Measurements from ENCODE around the gene SKIDA1.
A peak's percentile ranks its signal among the peaks of the same experiment; 100 is the strongest.
"Not testable (repeated sequence)": the region's sequence is repeated elsewhere in the genome, so short reads cannot be mapped to it uniquely, and the experiment has no call there.

The SKIDA1 gene

GRCh38 chr10:21525367-21526187 lies at the start of gene SKIDA1:
TSS of gene SKIDA1 (minus strand) at chr10:21525682. CDS start at chr10:21517822, 7,860 bp downstream.
- peak; percentile 92 for DNase-seq (ENCODE audit: low read depth, low spot score)

DNA sequence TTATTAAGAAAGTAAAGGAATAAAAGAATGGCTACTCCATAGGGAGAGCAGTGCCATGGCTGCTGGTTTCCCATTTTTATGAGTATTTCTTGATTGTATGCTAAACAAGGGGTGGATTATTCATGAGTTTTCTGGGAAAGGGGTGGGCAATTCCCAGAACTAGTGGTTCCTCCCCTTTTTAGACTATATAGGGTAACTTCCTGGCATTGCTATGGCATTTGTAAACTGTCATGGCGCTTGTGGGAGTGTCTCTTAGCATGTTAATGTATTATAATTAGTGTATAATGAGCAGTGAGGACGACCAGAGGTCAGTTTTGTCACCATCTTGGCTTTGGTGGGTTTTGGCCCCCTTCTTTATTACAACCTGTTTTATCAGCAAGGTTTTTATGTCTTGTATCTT lies 49.0 kb upstream of the SKIDA1 start:
- peak; percentile 16 for DNase-seq (ENCODE audit: low read depth, low spot score)

GRCh38 chr10:21572578-21572977 lies 47.1 kb upstream of the SKIDA1 start:
- DNase-seq (ENCODE audit: low read depth, low spot score), result peak; percentile 11

- DNase-seq (ENCODE audit: low read depth, low spot score), result no peak
Observed at GRCh38 chr10:21570761-21571521, 45.5 kb upstream of the SKIDA1 start.

- DNase-seq (ENCODE audit: low read depth, low spot score), result not testable (repeated sequence)
Observed at GRCh38 chr10:21558984-21559383, 33.5 kb upstream of the SKIDA1 start.

GRCh38 chr10:21556527-21556926 lies 31.0 kb upstream of the SKIDA1 start:
- DNase-seq (ENCODE audit: low read depth, low spot score), result no peak

- no peak for DNase-seq (ENCODE audit: low read depth, low spot score)
Observed at GRCh38 chr10:21552638-21553037, 27.2 kb upstream of the SKIDA1 start.

DNA sequence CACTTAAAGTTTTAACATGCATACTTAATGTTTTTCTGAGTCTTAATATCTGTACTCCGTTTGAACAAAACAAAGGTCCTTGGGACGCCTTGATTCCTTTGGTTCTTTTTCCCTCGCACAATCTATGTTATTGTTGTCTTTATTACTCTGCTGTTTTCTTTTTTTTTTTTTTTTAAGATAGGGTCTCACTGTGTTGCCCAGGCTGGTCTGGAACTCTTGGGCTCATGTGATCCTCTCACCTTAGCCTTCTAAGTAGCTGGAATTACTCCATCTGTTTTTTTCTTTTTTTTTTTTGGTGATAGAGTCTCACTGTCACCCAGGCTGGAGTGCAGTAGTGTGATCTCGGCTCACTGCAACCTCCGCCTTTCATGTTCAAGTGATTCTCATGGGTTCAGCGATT lies 21.8 kb upstream of the SKIDA1 start:
- DNase-seq (ENCODE audit: low read depth, low spot score), result no peak

- DNase-seq (ENCODE audit: low read depth, low spot score), result not testable (repeated sequence)
Observed at GRCh38 chr10:21540701-21541100, 15.2 kb upstream of the SKIDA1 start.

GRCh38 chr10:21536874-21537273 lies 11.4 kb upstream of the SKIDA1 start:
- no peak for DNase-seq (ENCODE audit: low read depth, low spot score)

DNA sequence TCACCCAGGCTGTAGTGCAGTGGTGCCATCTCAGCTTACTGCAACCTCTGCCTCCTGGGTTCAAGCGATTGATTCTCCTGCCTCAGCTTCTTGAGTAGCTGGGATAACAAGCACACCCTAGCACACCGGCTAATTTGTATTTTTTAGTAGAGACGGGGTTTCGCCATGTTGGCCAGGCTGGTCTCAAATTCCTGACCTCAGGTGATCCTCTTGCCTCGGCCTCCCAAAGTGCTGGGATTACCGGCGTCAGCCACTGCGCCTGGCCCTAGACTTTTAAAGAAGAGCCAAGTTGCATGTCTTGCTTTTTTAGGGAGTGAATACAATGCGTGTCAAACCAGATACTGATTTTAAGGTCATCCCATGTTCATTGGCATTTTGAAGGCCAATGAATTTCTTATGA lies 10.5 kb upstream of the SKIDA1 start:
- not testable (repeated sequence) for DNase-seq (ENCODE audit: low read depth, low spot score)

DNA sequence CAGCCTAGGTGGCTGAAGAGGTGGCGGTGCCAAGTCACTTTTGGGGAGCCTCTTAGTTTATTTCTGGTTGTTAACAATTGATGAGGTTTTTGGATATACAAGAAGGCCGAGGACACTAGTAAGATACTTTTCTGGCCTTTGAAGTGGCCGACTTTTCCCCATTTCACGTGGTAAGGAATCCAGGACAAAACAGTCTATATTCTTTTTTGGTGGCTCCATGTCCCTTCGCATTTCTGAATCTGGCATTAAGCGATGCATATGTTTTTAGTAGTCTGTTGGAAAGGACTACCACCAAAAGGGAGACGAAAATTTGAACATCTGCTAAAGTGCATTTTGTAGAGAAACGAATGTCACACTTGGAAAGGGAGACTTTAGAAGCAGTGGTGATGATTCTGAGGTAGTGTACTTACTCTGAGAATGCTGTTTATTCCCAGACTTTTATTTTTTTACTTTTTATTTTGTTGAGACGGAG lies 10.0 kb upstream of the SKIDA1 start:
- DNase-seq (ENCODE audit: low read depth, low spot score), result no peak

DNA sequence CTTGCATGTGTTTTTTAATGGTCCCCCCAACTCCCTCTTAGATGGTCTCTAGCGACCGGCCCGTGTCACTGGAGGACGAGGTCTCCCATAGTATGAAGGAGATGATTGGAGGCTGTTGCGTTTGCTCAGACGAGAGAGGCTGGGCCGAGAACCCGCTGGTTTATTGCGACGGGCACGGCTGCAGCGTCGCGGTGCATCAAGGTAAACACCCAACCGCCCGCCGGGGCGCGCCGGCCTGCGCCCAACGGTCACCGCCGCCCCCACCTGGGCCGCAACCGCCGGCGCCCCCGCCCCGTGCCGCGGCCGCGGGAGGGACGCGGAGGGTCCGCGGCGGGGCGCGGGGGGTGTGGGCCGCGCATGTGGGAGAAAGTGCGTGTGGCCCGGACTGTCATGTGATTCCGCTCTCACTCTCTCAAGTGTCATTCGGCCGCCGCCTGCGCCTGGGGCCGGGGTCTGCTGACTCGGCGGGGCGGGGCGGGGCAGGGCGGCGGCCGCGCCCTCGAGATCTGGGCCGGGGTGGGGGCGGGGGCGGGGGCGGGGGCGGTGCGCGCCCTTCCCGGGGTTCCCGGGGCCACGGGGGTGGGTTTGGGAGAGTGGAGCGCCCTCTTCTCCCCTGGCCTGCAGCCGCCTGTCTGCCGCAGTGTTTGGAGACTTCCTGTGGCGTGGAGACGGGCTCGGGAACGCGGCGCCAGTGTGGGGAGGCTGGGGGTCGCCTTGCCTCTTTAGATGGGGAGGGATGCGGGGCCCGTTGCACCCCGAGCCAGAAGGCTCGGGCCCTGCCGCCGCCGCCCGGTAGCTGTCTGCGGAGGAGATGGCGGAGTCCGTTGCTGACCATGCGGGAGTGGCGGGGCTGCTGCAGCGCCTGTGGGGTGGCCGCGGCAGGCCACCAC lies 9.4 kb upstream of the SKIDA1 start:
- DNase-seq (ENCODE audit: low read depth, low spot score), result peak; percentile 71

DNA sequence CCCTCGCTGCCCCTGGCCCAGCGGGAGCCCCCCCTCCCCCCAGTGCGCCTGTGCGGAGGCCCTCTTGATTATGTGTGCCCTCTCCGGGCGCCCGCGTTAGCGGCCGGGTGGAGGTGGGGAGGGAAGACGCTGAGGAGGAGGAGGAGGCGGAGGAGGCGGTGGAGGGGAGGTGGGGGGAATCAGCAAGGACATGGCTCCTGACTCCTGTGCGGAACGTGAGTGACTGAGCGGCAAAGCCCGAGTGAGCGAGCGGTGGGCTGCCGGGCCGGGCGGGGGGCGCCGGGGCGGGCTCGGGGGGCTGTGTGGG lies 8.8 kb upstream of the SKIDA1 start:
- no peak for DNase-seq (ENCODE audit: low read depth, low spot score)

DNA sequence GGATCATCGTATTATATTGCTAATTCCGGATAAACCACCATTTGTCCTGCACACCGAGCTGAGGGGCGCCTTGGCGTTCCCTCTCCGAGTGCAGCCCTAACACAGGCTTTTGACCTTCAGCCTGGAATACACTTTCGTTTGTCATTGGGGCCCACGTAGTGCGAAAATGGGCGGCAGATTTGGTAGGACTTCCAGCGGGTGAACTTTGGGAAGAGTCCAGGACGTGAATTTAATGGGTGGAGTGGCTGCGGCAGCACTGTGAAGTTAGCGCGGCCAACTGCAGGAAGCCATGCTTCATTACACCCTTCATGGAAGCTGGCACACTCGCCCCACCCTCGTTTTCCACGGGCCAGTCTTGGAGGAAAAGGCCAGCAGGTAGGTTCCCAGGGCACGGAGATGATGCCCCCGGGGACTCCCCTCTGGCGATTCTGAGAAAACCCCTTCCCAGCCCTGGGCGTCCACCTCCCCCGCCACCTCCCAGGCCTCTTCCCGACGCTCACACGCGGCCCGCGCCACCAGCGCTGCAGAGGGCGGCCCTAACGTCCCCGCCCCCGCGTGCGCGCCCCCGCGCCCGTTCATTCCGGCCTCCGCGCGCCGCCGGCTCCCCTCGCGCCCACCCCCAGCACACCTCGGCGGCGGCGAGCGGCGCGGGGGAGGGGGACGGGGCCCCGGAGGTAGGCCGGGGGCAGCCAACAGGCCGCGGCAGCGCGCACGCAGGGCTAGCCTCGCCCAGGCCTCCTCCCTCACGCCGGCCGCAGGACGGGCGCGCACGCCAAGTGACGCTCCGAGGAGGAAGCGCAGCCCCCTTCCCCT lies 8.2 kb upstream of the SKIDA1 start, which contains the start of gene MLLT10:
TSS of gene MLLT10 (plus strand) at position 766 of the 813 bp plus-strand sequence. CDS start 413 bp downstream, outside the sequence.
- peak; percentile 100 for DNase-seq (ENCODE audit: low read depth, low spot score)

- DNase-seq (ENCODE audit: low read depth, low spot score), result peak; percentile 40
Observed at GRCh38 chr10:21532694-21533466, 7.4 kb upstream of the SKIDA1 start.

- DNase-seq (ENCODE audit: low read depth, low spot score), result peak; percentile 39
Observed at GRCh38 chr10:21531164-21531563, 5.7 kb upstream of the SKIDA1 start.

- peak; percentile 21 for DNase-seq (ENCODE audit: low read depth, low spot score)
Observed at GRCh38 chr10:21530641-21531040, 5.2 kb upstream of the SKIDA1 start.

GRCh38 chr10:21530168-21530567 lies 4.7 kb upstream of the SKIDA1 start:
- DNase-seq (ENCODE audit: low read depth, low spot score), result no peak

Data from astrocyte of the hippocampus (primary cell).